CD4-positive, CD25-positive, alpha-beta regulatory T cell (primary cell): ENCODE measurements around the gene CDK18. TPM values are rescaled to one million over a fixed set of nuclear protein-coding genes. Genes with fewer than 3 reads are reported as not detected.
"Not testable (repeated sequence)": the region's sequence is repeated elsewhere in the genome, so short reads cannot be mapped to it uniquely, and the experiment has no call there.

Experiments
- ATAC-seq, 2 donors: fragments of 150-1000 bp; cut with Tn5 transposase; one replicate each; pipeline ENCODE4 v1.10.0; 2021; ENCODE audit warnings: low read depth in 2 of 2, moderate number of reproducible peaks in 2 of 2, moderate library complexity in 1 of 2
- DNase-seq, 3 donors: peaks; one replicate each; pipeline versions ENCODE4 v3.0.0 to v3.0.0-alpha.2; 2012 to 2022; ENCODE audit warnings: mixed read lengths in 1 of 3
- H3K27ac ChIP-seq: one replicate; pipeline ENCODE4 v1.7.0; 2013; ENCODE audit warnings: mild to moderate bottlenecking, low read length; ENCODE audit not compliant: insufficient read depth, poor library complexity, severe bottlenecking
- H3K27me3 ChIP-seq: one replicate; pipeline ENCODE4 v1.7.0; 2013; ENCODE audit warnings: low read length; ENCODE audit not compliant: control insufficient read depth, insufficient read depth
- H3K36me3 ChIP-seq: one replicate; pipeline ENCODE4 v1.7.0; 2013; ENCODE audit warnings: mild to moderate bottlenecking, low read length, moderate library complexity; ENCODE audit not compliant: control insufficient read depth, insufficient read depth
- H3K4me1 ChIP-seq: 2 replicates; pipeline ENCODE4 v1.7.0; 2013; ENCODE audit warnings: mild to moderate bottlenecking, low read length; ENCODE audit not compliant: insufficient read depth, control insufficient read depth, poor library complexity, severe bottlenecking
- H3K4me3 ChIP-seq: one replicate; pipeline ENCODE4 v1.7.0; 2013; ENCODE audit warnings: low read depth, mild to moderate bottlenecking, low read length, moderate library complexity
- H3K9me3 ChIP-seq, 2 experiments: 1 replicate in 1 of 2; 2 replicates in 1 of 2; pipeline ENCODE4 v1.7.0; 2013; ENCODE audit warnings: low read length in 2 of 2, mild to moderate bottlenecking in 1 of 2, moderate library complexity in 1 of 2; ENCODE audit not compliant: control insufficient read depth in 2 of 2
- H3K27ac Mint-ChIP-seq, 3 donors: one replicate each; pipeline ENCODE4 v1.8.0; 2020 to 2022; ENCODE audit warnings: mild to moderate bottlenecking in 3 of 3, mixed read lengths in 3 of 3, moderate library complexity in 2 of 3
- H3K27me3 Mint-ChIP-seq: one replicate; pipeline ENCODE4 v1.8.0; 2022; ENCODE audit warnings: mild to moderate bottlenecking, mixed read lengths
- H3K36me3 Mint-ChIP-seq: one replicate; pipeline ENCODE4 v1.8.0; 2020; ENCODE audit warnings: mixed read lengths
- H3K4me1 Mint-ChIP-seq, 4 donors: one replicate each; pipeline ENCODE4 v1.8.0; 2020 to 2022; ENCODE audit warnings: mixed read lengths in 4 of 4, mild to moderate bottlenecking in 1 of 4
- H3K4me3 Mint-ChIP-seq, 4 donors: one replicate each; pipeline ENCODE4 v1.8.0; 2020 to 2022; ENCODE audit warnings: mild to moderate bottlenecking in 4 of 4, mixed read lengths in 4 of 4, moderate library complexity in 3 of 4
- H3K9me3 Mint-ChIP-seq, 7 donors: one replicate each; pipeline ENCODE4 v1.8.0; 2020 to 2022; ENCODE audit warnings: mixed read lengths in 7 of 7, mild to moderate bottlenecking in 3 of 7, moderate library complexity in 2 of 7
- polyA plus RNA-seq, 4 donors: library from polyadenylated mRNA; unstranded; fragments of 300-500 nt; fragmentation: Illumina TruSeq; gene quantifications; one replicate each; pipeline ENCODE4 v1.2.3, GENCODE V29; 2021
- total RNA-seq: library from RNA; stranded (reverse); gene quantifications from one replicate; pipeline ENCODE4 v1.2.3, GENCODE V29; 2022

The CDK18 gene
- total and polyA plus RNA-seq, 5 donors from 2014 or later: 0.49 TPM; not detected in 4

DNA sequence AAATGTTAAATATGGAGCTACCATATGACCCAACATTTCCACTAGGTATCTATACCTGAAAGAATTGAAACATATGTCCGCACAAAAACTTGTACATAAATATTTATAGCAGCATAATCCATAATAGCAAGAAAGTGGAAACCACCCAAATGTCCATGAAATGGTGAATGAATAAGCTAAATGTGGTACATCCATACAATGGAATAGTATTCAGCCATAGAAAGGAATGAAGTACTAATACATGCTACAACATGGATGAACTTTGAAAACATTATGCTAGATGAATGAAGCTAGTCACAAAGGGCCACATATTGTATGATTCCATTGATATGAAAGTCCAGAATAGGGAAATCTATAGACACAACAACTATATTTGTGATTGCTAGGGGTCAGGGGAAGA lies 28.6 kb upstream of the CDK18 start:
- Mint-ChIP-seq H3K27me3 (peaks cover 48% of the 10 kb centered on the region), H3K27ac (no peak overlapping the region), H3K9me3 (peaks cover 2 to 18% (median 13%) of the 10 kb centered on the region in 7 donors), H3K36me3 (no peaks in the 10 kb centered on the region), H3K4me1 (peaks cover 4 to 13% (median 9%) of the 10 kb centered on the region in 4 donors), H3K4me3 (no peak overlapping the region)
- H3K27me3 ChIP-seq: peaks cover 8% of the 10 kb centered on the region
- DNase-seq (no peak), ATAC-seq (no peak)
- no peak overlapping the region for H3K27ac ChIP-seq
- H3K36me3 ChIP-seq: no peaks in the 10 kb centered on the region
- H3K9me3 ChIP-seq: peaks cover 12 to 16% of the 10 kb centered on the region in 2 experiments
- H3K4me3 ChIP-seq: no peak overlapping the region
- peaks cover 5% of the 10 kb centered on the region for H3K4me1 ChIP-seq

DNA sequence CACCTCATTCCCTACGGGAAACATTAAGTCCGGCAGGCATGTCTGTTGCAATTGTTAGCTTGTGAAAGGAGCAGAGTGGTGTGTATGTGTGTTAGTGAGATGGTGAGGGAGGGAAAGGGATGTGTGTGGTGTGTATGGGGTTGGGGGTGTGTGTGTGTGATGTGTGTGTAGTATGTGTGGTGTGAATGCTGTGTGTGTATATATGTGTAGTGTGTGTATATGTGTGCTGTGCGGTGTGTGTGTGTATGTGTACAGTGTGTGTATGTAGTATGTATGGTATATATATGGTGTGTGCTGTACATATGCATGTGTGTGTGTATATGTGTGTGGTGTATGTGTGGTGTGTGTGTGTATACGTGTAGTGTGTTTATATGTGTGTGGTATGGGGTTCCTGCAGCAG lies 27.8 kb upstream of the CDK18 start:
- H3K4me1 ChIP-seq: peaks cover 11% of the 10 kb centered on the region
- ATAC-seq (no peak), DNase-seq (no peak)
- no peak overlapping the region for H3K27ac ChIP-seq
- H3K9me3 ChIP-seq: peaks cover 12 to 16% of the 10 kb centered on the region in 2 experiments
- H3K36me3 ChIP-seq: no peaks in the 10 kb centered on the region
- H3K27me3 ChIP-seq: peaks cover 8% of the 10 kb centered on the region
- Mint-ChIP-seq H3K4me1 (peaks cover 4 to 20% (median 12%) of the 10 kb centered on the region in 4 donors), H3K36me3 (no peaks in the 10 kb centered on the region), H3K4me3 (no peak overlapping the region), H3K9me3 (peaks cover 2 to 18% (median 13%) of the 10 kb centered on the region in 7 donors), H3K27me3 (peaks cover 45% of the 10 kb centered on the region), H3K27ac (no peak overlapping the region)
- no peak overlapping the region for H3K4me3 ChIP-seq

DNA sequence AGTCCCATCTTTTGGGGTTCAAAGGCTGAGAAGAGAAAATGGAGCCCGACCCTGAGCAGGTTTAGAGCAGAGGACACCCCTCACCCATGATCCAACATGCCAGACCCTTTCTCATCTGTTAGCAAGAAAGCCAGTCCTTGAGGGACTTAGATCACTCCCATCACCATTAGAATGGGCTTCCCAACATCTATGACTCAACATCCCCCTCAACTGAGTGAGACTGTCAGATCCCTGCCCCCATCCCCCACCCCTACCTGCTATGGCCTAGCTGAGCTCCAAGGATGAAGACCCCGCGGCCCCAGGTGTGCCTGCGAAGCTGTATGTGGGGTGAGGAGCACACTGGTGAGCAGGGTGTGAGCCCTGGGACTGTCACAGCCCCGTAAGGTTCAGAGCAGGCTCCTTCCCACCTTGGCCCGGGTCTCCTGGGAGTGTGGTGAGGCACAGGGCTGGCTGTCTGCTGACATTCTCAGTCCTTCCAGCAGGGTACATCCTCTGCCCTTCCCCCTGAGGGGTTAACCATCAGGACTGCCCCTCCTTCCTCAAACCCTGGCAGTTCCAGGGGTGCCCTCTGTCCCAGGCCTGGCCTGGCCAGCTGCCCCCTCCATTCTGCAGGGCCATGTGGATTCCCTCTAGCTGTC lies 27.2 kb upstream of the CDK18 start:
- Histone ChIP-seq H3K27ac (no peak overlapping the region), H3K27me3 (peaks cover 6% of the 10 kb centered on the region), H3K4me1 (peaks cover 11% of the 10 kb centered on the region), H3K4me3 (no peak overlapping the region), H3K36me3 (no peaks in the 10 kb centered on the region), H3K9me3 (peaks cover 12 to 16% of the 10 kb centered on the region in 2 experiments)
- Mint-ChIP-seq H3K4me1 (peaks cover 4 to 20% (median 12%) of the 10 kb centered on the region in 4 donors), H3K4me3 (no peak overlapping the region), H3K27ac (no peak overlapping the region), H3K27me3 (peaks cover 39% of the 10 kb centered on the region), H3K9me3 (peaks cover 2 to 18% (median 9%) of the 10 kb centered on the region in 7 donors), H3K36me3 (no peaks in the 10 kb centered on the region)
- DNase-seq: no peak
- ATAC-seq: no peak

DNA sequence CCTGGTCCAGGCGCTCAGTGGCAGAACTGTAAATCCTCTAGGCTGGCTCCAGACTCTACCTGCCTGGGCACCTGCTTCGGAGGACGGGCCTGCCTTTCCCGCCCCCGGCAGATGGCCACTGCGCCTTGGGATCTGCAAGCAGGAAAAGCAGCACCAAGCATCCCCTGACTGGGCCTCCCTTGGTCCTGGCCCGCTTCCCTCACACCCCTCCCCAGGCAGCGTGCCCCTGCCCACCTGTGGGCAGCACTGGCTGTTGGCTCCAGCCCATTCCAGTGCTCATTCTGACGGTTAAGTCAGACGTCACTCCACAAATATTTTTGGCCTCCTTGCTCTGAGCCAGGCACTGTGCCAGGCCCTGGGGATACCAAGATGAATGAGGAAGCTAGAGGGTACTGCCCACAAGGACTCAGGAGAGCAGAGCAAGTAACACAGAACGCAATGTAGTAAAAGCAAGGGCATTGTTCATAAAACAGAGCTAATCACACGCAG lies 26.7 kb upstream of the CDK18 start:
- DNase-seq (no peak), ATAC-seq (no peak)
- no peak overlapping the region for H3K27ac ChIP-seq
- no peak overlapping the region for H3K4me3 ChIP-seq
- Mint-ChIP-seq H3K36me3 (no peaks in the 10 kb centered on the region), H3K27me3 (peaks cover 42% of the 10 kb centered on the region), H3K27ac (no peak overlapping the region), H3K4me1 (peaks cover 4 to 20% (median 12%) of the 10 kb centered on the region in 4 donors), H3K9me3 (peaks cover 2 to 18% (median 9%) of the 10 kb centered on the region in 7 donors), H3K4me3 (peak overlapping the region in 1 of 4 donors; percentile 18)
- peaks cover 6% of the 10 kb centered on the region for H3K27me3 ChIP-seq
- H3K36me3 ChIP-seq: no peaks in the 10 kb centered on the region
- peaks cover 12 to 16% of the 10 kb centered on the region in 2 experiments for H3K9me3 ChIP-seq
- peaks cover 11% of the 10 kb centered on the region for H3K4me1 ChIP-seq

DNA sequence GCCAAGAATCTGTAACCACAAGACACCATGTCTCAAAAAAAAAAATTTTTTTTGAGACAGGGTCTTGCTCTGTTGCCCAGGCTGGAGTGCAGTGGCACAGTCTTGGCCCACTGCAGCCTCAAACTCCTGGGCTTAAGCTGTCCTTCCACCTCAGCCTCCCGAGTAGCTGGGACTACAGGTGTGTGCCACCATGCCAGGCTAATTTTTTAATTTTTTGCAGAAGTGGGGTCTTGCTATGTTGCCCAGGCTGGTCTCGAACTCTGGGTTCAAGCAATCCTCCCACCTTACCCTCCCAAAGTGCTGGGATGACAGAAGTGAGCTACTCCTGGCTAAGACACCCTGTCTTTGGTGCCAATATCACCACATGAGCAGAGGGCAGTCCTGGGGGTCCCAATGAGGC lies 25.5 kb upstream of the CDK18 start:
- not testable (repeated sequence) for H3K4me3 ChIP-seq, H3K36me3 ChIP-seq, H3K27ac ChIP-seq, H3K36me3 Mint-ChIP-seq, DNase-seq, H3K4me3 Mint-ChIP-seq, ATAC-seq, H3K27ac Mint-ChIP-seq, H3K27me3 ChIP-seq
- Mint-ChIP-seq H3K27me3 (peaks cover 41% of the 10 kb centered on the region), H3K4me1 (peaks cover 4 to 20% (median 12%) of the 10 kb centered on the region in 4 donors), H3K9me3 (peaks cover 2 to 18% (median 9%) of the 10 kb centered on the region in 7 donors)
- Histone ChIP-seq H3K9me3 (peaks cover 12 to 16% of the 10 kb centered on the region in 2 experiments), H3K4me1 (peaks cover 11% of the 10 kb centered on the region)

DNA sequence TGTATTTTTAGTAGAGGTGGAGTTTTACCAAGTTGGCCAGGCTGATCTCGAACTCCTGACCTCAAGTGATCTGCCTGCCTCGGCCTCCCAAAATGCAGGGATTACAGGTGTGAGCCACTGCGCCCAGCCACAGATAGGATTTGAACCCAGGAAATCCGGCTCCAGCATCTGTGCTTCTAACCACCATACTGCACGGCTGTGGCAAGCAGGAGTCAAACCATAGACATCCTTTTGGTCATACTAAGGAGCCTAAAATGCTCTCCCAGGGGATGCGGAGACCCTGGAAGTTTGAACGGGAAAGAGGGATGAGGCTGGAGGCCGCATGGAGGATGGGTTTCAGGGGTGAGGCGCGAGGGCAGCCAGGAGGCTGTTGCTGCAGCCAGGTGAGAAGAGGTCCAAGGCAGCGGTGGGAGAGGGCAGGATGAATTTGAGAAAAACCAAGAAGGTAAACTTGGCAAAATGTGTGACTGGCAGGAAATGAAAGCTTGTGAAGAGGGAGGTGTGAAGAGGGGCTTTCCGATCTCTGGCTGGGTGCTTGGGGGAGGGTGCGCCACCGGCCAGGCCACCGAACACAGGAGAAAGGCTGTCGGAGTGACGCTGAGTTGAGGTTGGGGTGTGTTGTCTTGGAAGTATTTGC lies 24.0 kb upstream of the CDK18 start:
- H3K4me3 Mint-ChIP-seq: peak overlapping the region in 2 of 4 donors; percentile 36 to 60
- peaks cover 4 to 23% (median 14%) of the 10 kb centered on the region in 4 donors for H3K4me1 Mint-ChIP-seq
- H3K27me3 ChIP-seq: peaks cover under 1% of the 10 kb centered on the region
- no peaks in the 10 kb centered on the region for H3K36me3 ChIP-seq
- DNase-seq: peak in 2 of 3 donors; percentile 25 to 43
- peaks cover 33% of the 10 kb centered on the region for H3K27me3 Mint-ChIP-seq
- peak; percentile 42 to 59 for ATAC-seq
- H3K27ac ChIP-seq: no peak overlapping the region
- H3K36me3 Mint-ChIP-seq: no peaks in the 10 kb centered on the region
- H3K9me3 ChIP-seq: peaks cover 1 to 3% of the 10 kb centered on the region in 2 experiments
- peak overlapping the region in 1 of 3 donors; percentile 55 for H3K27ac Mint-ChIP-seq
- H3K4me3 ChIP-seq: no peak overlapping the region
- peaks cover 2 to 7% (median 5%) of the 10 kb centered on the region in 7 donors for H3K9me3 Mint-ChIP-seq
- H3K4me1 ChIP-seq: peaks cover 14% of the 10 kb centered on the region

- H3K4me3 ChIP-seq: no peak overlapping the region
- Mint-ChIP-seq H3K9me3 (peaks cover 0 to 2% (median 0%) of the 10 kb centered on the region in 7 donors), H3K4me3 (peak overlapping the region in 1 of 4 donors; percentile 17), H3K4me1 (peaks cover 4 to 27% (median 15%) of the 10 kb centered on the region in 4 donors), H3K36me3 (no peaks in the 10 kb centered on the region), H3K27ac (no peak overlapping the region), H3K27me3 (peaks cover 34% of the 10 kb centered on the region)
- ATAC-seq (no peak), DNase-seq (no peak)
- no peaks in the 10 kb centered on the region for H3K9me3 ChIP-seq
- H3K4me1 ChIP-seq: peaks cover 18% of the 10 kb centered on the region
- H3K36me3 ChIP-seq: no peaks in the 10 kb centered on the region
- no peaks in the 10 kb centered on the region for H3K27me3 ChIP-seq
- H3K27ac ChIP-seq: no peak overlapping the region
Observed at GRCh38 chr1:205481218-205481617, 23.3 kb upstream of the CDK18 start.
